22Rv1 (cell line): ENCODE results near the gene STOML3.

Experiments
- ZFX ChIP-seq: fragments of 450-650 bp; IDR thresholded peaks from 2 replicates; pipeline ENCODE4 v1.6.1; 2017; ENCODE audit warnings: antibody characterized with exemption, borderline replicate concordance
- TF ChIP-seq, protein P1 (sequence below): fragments of 450-650 bp; IDR thresholded peaks from 2 replicates; pipeline ENCODE4 v1.5.1; 2017; ENCODE audit warnings: mild to moderate bottlenecking

DNA sequence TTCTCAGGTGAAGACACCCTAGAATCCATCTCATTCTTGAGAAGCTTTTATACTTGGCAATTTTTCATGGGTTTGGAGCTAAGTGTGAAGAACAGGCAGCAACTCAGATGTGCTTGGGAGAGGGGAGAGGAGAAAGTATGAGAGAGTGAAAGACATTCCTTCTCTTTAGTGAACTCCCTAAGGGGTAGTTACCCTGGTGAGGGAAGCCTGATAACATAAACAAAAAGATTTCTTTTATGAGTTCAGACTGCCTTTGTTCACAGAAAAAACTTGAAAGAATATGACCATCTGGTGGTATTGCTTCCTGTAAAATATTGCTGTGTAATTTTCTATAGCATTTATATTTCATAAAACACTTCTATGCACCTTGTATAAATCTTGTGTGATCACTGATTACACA is at the start of gene STOML3:
- TF ChIP-seq, protein P1, sequence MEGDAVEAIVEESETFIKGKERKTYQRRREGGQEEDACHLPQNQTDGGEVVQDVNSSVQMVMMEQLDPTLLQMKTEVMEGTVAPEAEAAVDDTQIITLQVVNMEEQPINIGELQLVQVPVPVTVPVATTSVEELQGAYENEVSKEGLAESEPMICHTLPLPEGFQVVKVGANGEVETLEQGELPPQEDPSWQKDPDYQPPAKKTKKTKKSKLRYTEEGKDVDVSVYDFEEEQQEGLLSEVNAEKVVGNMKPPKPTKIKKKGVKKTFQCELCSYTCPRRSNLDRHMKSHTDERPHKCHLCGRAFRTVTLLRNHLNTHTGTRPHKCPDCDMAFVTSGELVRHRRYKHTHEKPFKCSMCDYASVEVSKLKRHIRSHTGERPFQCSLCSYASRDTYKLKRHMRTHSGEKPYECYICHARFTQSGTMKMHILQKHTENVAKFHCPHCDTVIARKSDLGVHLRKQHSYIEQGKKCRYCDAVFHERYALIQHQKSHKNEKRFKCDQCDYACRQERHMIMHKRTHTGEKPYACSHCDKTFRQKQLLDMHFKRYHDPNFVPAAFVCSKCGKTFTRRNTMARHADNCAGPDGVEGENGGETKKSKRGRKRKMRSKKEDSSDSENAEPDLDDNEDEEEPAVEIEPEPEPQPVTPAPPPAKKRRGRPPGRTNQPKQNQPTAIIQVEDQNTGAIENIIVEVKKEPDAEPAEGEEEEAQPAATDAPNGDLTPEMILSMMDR, result no peak
- no peak for TF ChIP-seq ZFX
